IMR-90 (cell line): ENCODE results near the gene BTN2A1. TPM values are rescaled to one million over a fixed set of nuclear protein-coding genes. Genes with fewer than 3 reads are reported as not detected.
A peak's percentile ranks its signal among the peaks of the same experiment; 100 is the strongest.

Experiments used
- ATAC-seq: fragments of 200-7000 bp; cut with Tn5 transposase; 2 replicates; pipeline ENCODE4 v1.9.1; 2020; ENCODE audit warnings: low read depth, mild to moderate bottlenecking, moderate library complexity
- BruUV-seq: library from RNA; stranded (reverse); fragments of 400-500 nt; replicated peaks from 2 replicates; lab custom pipeline; 2021; lab: Mats Ljungman, UMichigan
- CTCF ChIA-PET: fragments of 300-600 bp; formaldehyde crosslinking; extraction: SDS; loops from one replicate; lab custom pipeline; 2021; ENCODE audit warnings: antibody characterized with exemption; lab: Yijun Ruan, JAX
- POLR2A ChIA-PET: fragments of 300-600 bp; sonication (Branson Sonifier 250); formaldehyde crosslinking; loops from one replicate; lab custom pipeline; 2022; ENCODE audit warnings: antibody characterized with exemption; ENCODE audit not compliant: unreplicated experiment; lab: Charles Lee
- DNase-seq: peaks from one replicate; pipeline ENCODE4 v3.0.0; 2013
- H2AFZ ChIP-seq: replicated peaks from 2 replicates; pipeline ENCODE3; 2013; ENCODE audit warnings: low read length, mild to moderate bottlenecking; ENCODE audit not compliant: poor library complexity
- H2AK5ac ChIP-seq: 2 replicates; pipeline ENCODE4 v1.6.1; 2013; ENCODE audit warnings: low read depth, low read length, inconsistent platforms
- H2AK9ac ChIP-seq: replicated peaks from 2 replicates; pipeline ENCODE3; 2013; ENCODE audit warnings: mild to moderate bottlenecking, low read depth, low read length, moderate library complexity; ENCODE audit not compliant: poor library complexity
- H2BK120ac ChIP-seq: 2 replicates; pipeline ENCODE4 v1.6.1; 2013; ENCODE audit warnings: low read depth, low read length, inconsistent platforms
- H2BK15ac ChIP-seq: 3 replicates; pipeline ENCODE4 v1.6.1; 2013; ENCODE audit warnings: low read depth, low read length, inconsistent platforms
- H2BK20ac ChIP-seq: 2 replicates; pipeline ENCODE4 v1.6.1; 2013; ENCODE audit warnings: low read depth, mild to moderate bottlenecking, inconsistent platforms, low read length, moderate library complexity
- H2BK5ac ChIP-seq: 2 replicates; pipeline ENCODE4 v1.6.1; 2013; ENCODE audit warnings: mild to moderate bottlenecking, low read depth, low read length, inconsistent platforms; ENCODE audit not compliant: poor library complexity, severe bottlenecking
- H3K14ac ChIP-seq: replicated peaks from 2 replicates; pipeline ENCODE4 v1.6.1; 2013; ENCODE audit warnings: low read depth, low read length, inconsistent platforms
- H3K18ac ChIP-seq: 2 replicates; pipeline ENCODE4 v1.6.1; 2013; ENCODE audit warnings: low read depth, low read length, control low read depth
- H3K23ac ChIP-seq: 2 replicates; pipeline ENCODE4 v1.6.1; 2013; ENCODE audit warnings: low read depth, low read length, inconsistent platforms
- H3K27ac ChIP-seq: 2 replicates; pipeline ENCODE4 v1.5.1; 2013; ENCODE audit warnings: mild to moderate bottlenecking, control low read depth, low read length; ENCODE audit not compliant: insufficient read depth
- H3K27me3 ChIP-seq: 2 replicates; pipeline ENCODE4 v1.6.1; 2013; ENCODE audit warnings: low read length; ENCODE audit not compliant: control insufficient read depth, insufficient read depth
- H3K36me3 ChIP-seq: 2 replicates; pipeline ENCODE4 v1.6.1; 2013; ENCODE audit warnings: low read length, mixed read lengths; ENCODE audit not compliant: control insufficient read depth, insufficient read depth
- H3K4ac ChIP-seq: 2 replicates; pipeline ENCODE4 v1.6.1; 2013; ENCODE audit warnings: low read depth, low read length, inconsistent platforms
- H3K4me1 ChIP-seq: 2 replicates; pipeline ENCODE4 v1.6.1; 2013; ENCODE audit warnings: low read length, mixed read lengths; ENCODE audit not compliant: control insufficient read depth, insufficient read depth
- H3K4me2 ChIP-seq: 2 replicates; pipeline ENCODE4 v1.6.1; 2013; ENCODE audit warnings: low read depth, mild to moderate bottlenecking, control low read depth, low read length, moderate library complexity
- H3K4me3 ChIP-seq: 2 replicates; pipeline ENCODE4 v1.5.1; 2013; ENCODE audit warnings: low read depth, mild to moderate bottlenecking, control low read depth, low read length, moderate library complexity; ENCODE audit not compliant: insufficient read depth
- H3K56ac ChIP-seq: 2 replicates; pipeline ENCODE4 v1.6.1; 2013; ENCODE audit warnings: low read length, inconsistent platforms; ENCODE audit not compliant: insufficient read depth; ENCODE audit errors: extremely low read depth
- H3K79me1 ChIP-seq, 2 experiments: 2 replicates each; pipeline ENCODE4 v1.6.1; 2013; ENCODE audit warnings: low read length in 2 of 2, inconsistent platforms in 1 of 2, low read depth in 1 of 2
- H3K9ac ChIP-seq: 2 replicates; pipeline ENCODE4 v1.6.1; 2013; ENCODE audit warnings: low read depth, low read length, control low read depth
- H3K9me1 ChIP-seq: 2 replicates; pipeline ENCODE4 v1.6.1; 2013; ENCODE audit warnings: low read length, inconsistent platforms; ENCODE audit not compliant: insufficient read depth
- H3K9me3 ChIP-seq: 2 replicates; pipeline ENCODE4 v1.6.1; 2013; ENCODE audit warnings: low read length; ENCODE audit not compliant: control insufficient read depth, insufficient read depth
- H4K20me1 ChIP-seq: 2 replicates; pipeline ENCODE4 v1.6.1; 2013; ENCODE audit warnings: low read length, inconsistent platforms; ENCODE audit not compliant: insufficient read depth
- H4K5ac ChIP-seq: 2 replicates; pipeline ENCODE4 v1.6.1; 2013; ENCODE audit warnings: mild to moderate bottlenecking, low read depth, low read length, control low read depth
- H4K8ac ChIP-seq, 2 experiments: 2 replicates each; pipeline ENCODE4 v1.6.1; 2013; ENCODE audit warnings: low read depth in 2 of 2, low read length in 2 of 2, control low read depth in 1 of 2, inconsistent platforms in 1 of 2
- H4K91ac ChIP-seq: 2 replicates; pipeline ENCODE4 v1.6.1; 2013; ENCODE audit warnings: low read depth, low read length, inconsistent platforms; ENCODE audit not compliant: insufficient read depth
- BHLHE40 ChIP-seq: fragments of 150-350 bp; IDR thresholded peaks from 2 replicates; pipeline ENCODE4 v1.6.1; 2016; ENCODE audit warnings: mild to moderate bottlenecking, low read depth, low read length
- CHD1 ChIP-seq: IDR thresholded peaks from 2 replicates; pipeline ENCODE4 v1.6.1; 2012; ENCODE audit warnings: low read depth, low read length, improper control_type of control experiment
- MAFK ChIP-seq: IDR thresholded peaks from 2 replicates; pipeline ENCODE4 v1.6.1; 2012; ENCODE audit warnings: low read depth, low read length, improper control_type of control experiment
- MAZ ChIP-seq: IDR thresholded peaks from 2 replicates; pipeline ENCODE4 v1.6.1; 2012; ENCODE audit warnings: low read depth, mild to moderate bottlenecking, low read length, improper control_type of control experiment, moderate library complexity, borderline replicate concordance
- MXI1 ChIP-seq: IDR thresholded peaks from 2 replicates; pipeline ENCODE4 v1.6.1; 2012; ENCODE audit warnings: low read depth, mild to moderate bottlenecking, low read length, moderate library complexity, borderline replicate concordance
- NFE2L2 ChIP-seq: fragments of 150-350 bp; IDR thresholded peaks from 2 replicates; pipeline ENCODE4 v1.6.1; 2016; ENCODE audit warnings: low read depth, mild to moderate bottlenecking, low read length
- RAD21 ChIP-seq: IDR thresholded peaks from 2 replicates; pipeline ENCODE4 v1.6.1; 2012; ENCODE audit warnings: low read length, improper control_type of control experiment
- RFX5 ChIP-seq: IDR thresholded peaks from 2 replicates; pipeline ENCODE4 v1.8.0; 2012; ENCODE audit warnings: low read depth, mild to moderate bottlenecking, low read length, moderate library complexity
- WGBS, 2 experiments: methylation state at CpG; one replicate each; pipeline versions ENCODE4 v1.1.5 to v1.1.7; 2013; ENCODE audit warnings: missing lambda C conversion rate in 2 of 2; ENCODE audit not compliant: insufficient read length in 1 of 2; ENCODE audit errors: extremely low coverage in 2 of 2; 5-methylcytosine and 5-hydroxymethylcytosine counted together
- dilution Hi-C: fragments of 300-500 bp; cut with HindIII; formaldehyde crosslinking; loops from one replicate; pipeline ENCODE4 v1.14.3; 2018; ENCODE audit warnings: low sequenced_read_pairs; ENCODE audit not compliant: unreplicated experiment
- in situ Hi-C: fragments of 300-500 bp; cut with MboI; formaldehyde crosslinking; loops from 3 replicates; pipeline ENCODE4 v1.14.3; 2019; ENCODE audit warnings: low sequenced_read_pairs, inconsistent platforms, mixed read lengths
- intact Hi-C: fragments of 100-400 bp; cut with micrococcal nuclease; formaldehyde crosslinking; loops from 2 replicates; pipeline ENCODE4 v1.10.0; 2022
- polyA plus RNA-seq, 3 experiments: library from polyadenylated mRNA; depleted of rRNA; stranded (reverse); fragments of >200 nt; gene quantifications; 2 replicates each; pipeline ENCODE4 v1.2.3, GENCODE V29; 2012; ENCODE audit warnings: low replicate concordance in 1 of 3
- total RNA-seq: library from RNA; depleted of rRNA; stranded (reverse); fragments of >200 nt; gene quantifications from 2 replicates; pipeline ENCODE4 v1.2.3, GENCODE V29; 2012
- TF ChIP-seq, protein P1 (sequence below): fragments of 150-350 bp; IDR thresholded peaks from 2 replicates; pipeline ENCODE4 v1.6.1; 2016; ENCODE audit warnings: low read depth, mild to moderate bottlenecking, low read length, moderate library complexity, borderline replicate concordance
- TF ChIP-seq, protein P2 (sequence below): fragments of 150-350 bp; IDR thresholded peaks from 2 replicates; pipeline ENCODE4 v1.6.1; 2017; ENCODE audit warnings: mild to moderate bottlenecking, antibody characterized with exemption, low read length, low read depth

BTN2A1 gene
- total and polyA plus RNA-seq, 2 of the 4 experiments (the other 2 are of a cell fraction) = 13.6 to 40.2 TPM

DNA sequence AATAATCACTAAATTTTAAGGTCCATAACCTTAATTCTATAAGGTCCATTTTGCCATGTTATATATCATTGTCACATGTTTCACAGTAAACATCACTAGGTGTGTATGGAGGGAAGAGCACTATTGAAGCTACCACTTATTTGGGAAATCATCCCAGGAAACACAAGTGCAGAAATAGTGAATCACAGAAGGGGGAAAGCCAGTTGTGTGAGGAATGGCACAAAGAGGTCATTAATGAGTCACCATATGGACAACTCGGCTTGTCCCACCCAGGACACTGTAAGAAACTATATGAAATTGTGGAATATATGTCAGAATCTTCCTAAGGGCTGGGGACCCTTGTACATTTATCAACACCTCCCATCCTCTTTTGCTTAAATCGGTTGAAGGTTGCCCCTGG is 42.0 kb upstream of the BTN2A1 start:
- H3K4ac ChIP-seq = no peak overlapping the region
- in situ Hi-C loops (no loop called here), intact Hi-C loops (no loop called here), dilution Hi-C loops (no loop called here)
- H3K9ac ChIP-seq = no peak overlapping the region
- no peak overlapping the region for H2AK9ac ChIP-seq
- TF ChIP-seq MAFK = no peak
- TF ChIP-seq CHD1 = no peak
- no peak for TF ChIP-seq MXI1
- no peak for TF ChIP-seq RAD21
- TF ChIP-seq MAZ = no peak
- no peak for TF ChIP-seq BHLHE40
- TF ChIP-seq, protein P1, sequence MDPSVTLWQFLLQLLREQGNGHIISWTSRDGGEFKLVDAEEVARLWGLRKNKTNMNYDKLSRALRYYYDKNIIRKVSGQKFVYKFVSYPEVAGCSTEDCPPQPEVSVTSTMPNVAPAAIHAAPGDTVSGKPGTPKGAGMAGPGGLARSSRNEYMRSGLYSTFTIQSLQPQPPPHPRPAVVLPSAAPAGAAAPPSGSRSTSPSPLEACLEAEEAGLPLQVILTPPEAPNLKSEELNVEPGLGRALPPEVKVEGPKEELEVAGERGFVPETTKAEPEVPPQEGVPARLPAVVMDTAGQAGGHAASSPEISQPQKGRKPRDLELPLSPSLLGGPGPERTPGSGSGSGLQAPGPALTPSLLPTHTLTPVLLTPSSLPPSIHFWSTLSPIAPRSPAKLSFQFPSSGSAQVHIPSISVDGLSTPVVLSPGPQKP = no peak
- TF ChIP-seq NFE2L2 = no peak
- TF ChIP-seq RFX5 = no peak
- TF ChIP-seq, protein P2, sequence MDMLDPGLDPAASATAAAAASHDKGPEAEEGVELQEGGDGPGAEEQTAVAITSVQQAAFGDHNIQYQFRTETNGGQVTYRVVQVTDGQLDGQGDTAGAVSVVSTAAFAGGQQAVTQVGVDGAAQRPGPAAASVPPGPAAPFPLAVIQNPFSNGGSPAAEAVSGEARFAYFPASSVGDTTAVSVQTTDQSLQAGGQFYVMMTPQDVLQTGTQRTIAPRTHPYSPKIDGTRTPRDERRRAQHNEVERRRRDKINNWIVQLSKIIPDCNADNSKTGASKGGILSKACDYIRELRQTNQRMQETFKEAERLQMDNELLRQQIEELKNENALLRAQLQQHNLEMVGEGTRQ = no peak
- no peak for ATAC-seq
- H2AK5ac ChIP-seq = no peak overlapping the region
- H2BK20ac ChIP-seq = no peak overlapping the region
- no peak overlapping the region for H3K18ac ChIP-seq
- H3K9me3 ChIP-seq = no peaks in the 10 kb centered on the region
- H4K91ac ChIP-seq = no peak overlapping the region
- no peak overlapping the region for H3K4me3 ChIP-seq
- WGBS, 2 experiments = no CpG with 5 or more reads among the region's 2 CpGs
- H2AFZ ChIP-seq = no peak overlapping the region
- H3K4me1 ChIP-seq = peaks cover 9% of the 10 kb centered on the region
- no peak overlapping the region for H2BK120ac ChIP-seq
- H4K20me1 ChIP-seq = no peaks in the 10 kb centered on the region
- peaks cover 9% of the 10 kb centered on the region; the same call in 1 of the 2 replicates for H3K36me3 ChIP-seq
- H3K27me3 ChIP-seq = no peaks in the 10 kb centered on the region
- no peak overlapping the region for H3K14ac ChIP-seq
- no peak overlapping the region for H2BK5ac ChIP-seq
- no peak overlapping the region for H3K23ac ChIP-seq
- ChIA-PET POLR2A (no interaction called here), CTCF (no interaction called here)
- H3K4me2 ChIP-seq = no peak overlapping the region
- no peak overlapping the region for H3K27ac ChIP-seq
- peaks cover 8% of the 10 kb centered on the region for H3K9me1 ChIP-seq
- H2BK15ac ChIP-seq = no peak overlapping the region
- no peaks in the 10 kb centered on the region for H3K79me1 ChIP-seq
- no peak overlapping the region for H4K5ac ChIP-seq
- no TSS peak for BruUV-seq
- DNase-seq = peak; percentile 38
- H4K8ac ChIP-seq = no peak overlapping the region
- no peak overlapping the region for H3K56ac ChIP-seq
